Osteocyte (in vitro differentiated cells): ENCODE data around the gene RAB36. TPM values are rescaled to one million over a fixed set of nuclear protein-coding genes. Genes with fewer than 3 reads are reported as not detected.
A peak's percentile ranks its signal among the peaks of the same experiment; 100 is the strongest.

Experiments used
- DNase-seq: peaks from one replicate; pipeline ENCODE4 v3.0.0; 2021; ENCODE audit warnings: mixed read lengths; ENCODE audit not compliant: unreplicated experiment; ENCODE audit errors: extremely low spot score
- H3K27ac Mint-ChIP-seq: one replicate; pipeline ENCODE4 v1.8.0; 2021; ENCODE audit warnings: mild to moderate bottlenecking, mixed read lengths; ENCODE audit not compliant: unreplicated experiment
- H3K27me3 Mint-ChIP-seq: one replicate; pipeline ENCODE4 v1.8.0; 2021; ENCODE audit warnings: mixed read lengths; ENCODE audit not compliant: unreplicated experiment
- H3K36me3 Mint-ChIP-seq: one replicate; pipeline ENCODE4 v1.8.0; 2021; ENCODE audit warnings: mixed read lengths; ENCODE audit not compliant: unreplicated experiment
- H3K4me1 Mint-ChIP-seq: one replicate; pipeline ENCODE4 v1.8.0; 2021; ENCODE audit warnings: mixed read lengths; ENCODE audit not compliant: unreplicated experiment
- H3K4me3 Mint-ChIP-seq: one replicate; pipeline ENCODE4 v1.8.0; 2021; ENCODE audit warnings: mild to moderate bottlenecking, moderate library complexity, mixed read lengths; ENCODE audit not compliant: unreplicated experiment
- H3K9me3 Mint-ChIP-seq: one replicate; pipeline ENCODE4 v1.8.0; 2021; ENCODE audit warnings: mixed read lengths; ENCODE audit not compliant: unreplicated experiment
- total RNA-seq: library from RNA; stranded (reverse); gene quantifications from 2 replicates; pipeline ENCODE4 v1.2.1, GENCODE V29; 2021
- TF ChIP-seq, protein P1 (sequence below): fragments of 200-600 bp; sonication (generic); IDR thresholded peaks from 2 replicates; pipeline ENCODE4 v1.5.0; 2021; ENCODE audit warnings: antibody characterized with exemption, mild to moderate bottlenecking, moderate library complexity

Gene RAB36
- total RNA-seq, 1 donor from 2014 or later, result 4.8 TPM

DNA sequence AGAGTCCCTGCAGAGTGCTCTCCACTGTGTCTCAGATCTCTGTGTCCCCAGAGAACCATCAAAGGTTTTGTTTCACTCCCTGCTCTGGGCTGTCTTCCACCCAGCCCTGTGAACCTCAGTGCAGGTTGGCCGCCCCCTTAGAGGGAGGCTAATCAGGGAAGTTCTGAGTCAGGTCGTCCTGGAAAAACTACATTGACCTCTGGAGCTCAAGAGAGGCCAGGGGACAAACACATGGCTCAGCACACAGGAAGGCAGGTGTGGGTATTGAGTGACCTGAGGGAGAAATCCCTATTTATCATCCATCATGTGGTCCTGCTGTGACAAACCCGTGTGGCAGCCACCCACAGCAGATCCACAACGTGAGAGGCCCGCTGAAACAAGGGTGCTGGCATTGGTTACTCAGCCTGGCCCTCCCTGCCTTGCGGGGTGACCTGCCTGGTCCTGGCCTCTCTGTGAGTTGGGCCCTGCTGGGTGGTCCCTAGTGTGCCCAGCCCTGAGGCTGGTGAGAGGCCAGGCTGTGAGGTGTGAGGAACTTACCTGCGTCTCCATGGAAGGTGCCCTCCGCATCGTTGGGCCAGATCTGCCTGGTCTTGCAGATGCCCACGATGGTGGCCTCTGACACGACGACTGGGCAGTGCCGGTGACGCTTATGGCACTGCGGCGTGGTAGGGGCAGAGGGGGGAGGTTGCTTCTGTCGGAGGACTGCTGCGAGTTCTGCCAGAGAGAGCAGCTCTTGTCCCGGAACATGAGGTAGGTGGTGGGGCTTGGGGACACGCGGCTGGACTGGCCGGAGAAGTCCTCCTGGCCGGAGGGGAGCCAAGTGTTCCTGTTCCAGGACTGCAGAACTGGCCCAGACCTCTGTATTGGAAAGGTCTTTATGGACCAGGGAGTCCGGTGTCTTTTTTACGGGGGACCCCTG is 34.4 kb downstream of the RAB36 start:
- peaks cover 46% of the 10 kb centered on the region for H3K4me1 Mint-ChIP-seq
- H3K27me3 Mint-ChIP-seq, result no peaks in the 10 kb centered on the region
- peaks cover 6% of the 10 kb centered on the region for H3K36me3 Mint-ChIP-seq
- peaks cover 10% of the 10 kb centered on the region for H3K9me3 Mint-ChIP-seq
- H3K27ac Mint-ChIP-seq, result peak overlapping the region; percentile 65
- H3K4me3 Mint-ChIP-seq, result peak overlapping the region; percentile 69
- DNase-seq, result no peak
- TF ChIP-seq, protein P1, sequence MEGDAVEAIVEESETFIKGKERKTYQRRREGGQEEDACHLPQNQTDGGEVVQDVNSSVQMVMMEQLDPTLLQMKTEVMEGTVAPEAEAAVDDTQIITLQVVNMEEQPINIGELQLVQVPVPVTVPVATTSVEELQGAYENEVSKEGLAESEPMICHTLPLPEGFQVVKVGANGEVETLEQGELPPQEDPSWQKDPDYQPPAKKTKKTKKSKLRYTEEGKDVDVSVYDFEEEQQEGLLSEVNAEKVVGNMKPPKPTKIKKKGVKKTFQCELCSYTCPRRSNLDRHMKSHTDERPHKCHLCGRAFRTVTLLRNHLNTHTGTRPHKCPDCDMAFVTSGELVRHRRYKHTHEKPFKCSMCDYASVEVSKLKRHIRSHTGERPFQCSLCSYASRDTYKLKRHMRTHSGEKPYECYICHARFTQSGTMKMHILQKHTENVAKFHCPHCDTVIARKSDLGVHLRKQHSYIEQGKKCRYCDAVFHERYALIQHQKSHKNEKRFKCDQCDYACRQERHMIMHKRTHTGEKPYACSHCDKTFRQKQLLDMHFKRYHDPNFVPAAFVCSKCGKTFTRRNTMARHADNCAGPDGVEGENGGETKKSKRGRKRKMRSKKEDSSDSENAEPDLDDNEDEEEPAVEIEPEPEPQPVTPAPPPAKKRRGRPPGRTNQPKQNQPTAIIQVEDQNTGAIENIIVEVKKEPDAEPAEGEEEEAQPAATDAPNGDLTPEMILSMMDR, result no peak

DNA sequence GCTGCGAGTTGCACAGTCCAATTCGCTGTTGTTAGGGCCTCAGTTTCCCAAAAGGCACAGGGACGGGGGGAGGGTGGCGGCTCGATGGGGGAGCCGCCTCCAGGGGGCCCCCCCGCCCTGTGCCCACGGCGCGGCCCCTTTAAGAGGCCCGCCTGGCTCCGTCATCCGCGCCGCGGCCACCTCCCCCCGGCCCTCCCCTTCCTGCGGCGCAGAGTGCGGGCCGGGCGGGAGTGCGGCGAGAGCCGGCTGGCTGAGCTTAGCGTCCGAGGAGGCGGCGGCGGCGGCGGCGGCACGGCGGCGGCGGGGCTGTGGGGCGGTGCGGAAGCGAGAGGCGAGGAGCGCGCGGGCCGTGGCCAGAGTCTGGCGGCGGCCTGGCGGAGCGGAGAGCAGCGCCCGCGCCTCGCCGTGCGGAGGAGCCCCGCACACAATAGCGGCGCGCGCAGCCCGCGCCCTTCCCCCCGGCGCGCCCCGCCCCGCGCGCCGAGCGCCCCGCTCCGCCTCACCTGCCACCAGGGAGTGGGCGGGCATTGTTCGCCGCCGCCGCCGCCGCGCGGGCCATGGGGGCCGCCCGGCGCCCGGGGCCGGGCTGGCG is 35.1 kb downstream of the RAB36 start, which contains the start of gene BCR:
Gene BCR (plus strand): TSS at position 209 of the 592 bp plus-strand sequence. CDS start 452 bp downstream, outside the sequence.
- Mint-ChIP-seq H3K27me3 (no peaks in the 10 kb centered on the region), H3K27ac (peak within 1 kb of the TSS; percentile 65), H3K4me1 (peaks cover 49% of the 10 kb centered on the region), H3K36me3 (peaks cover 6% of the 10 kb centered on the region), H3K4me3 (peak within 1 kb of the TSS; percentile 76), H3K9me3 (peaks cover 10% of the 10 kb centered on the region)
- DNase-seq, result no peak
- TF ChIP-seq, protein P1, result peak; percentile 11

DNA sequence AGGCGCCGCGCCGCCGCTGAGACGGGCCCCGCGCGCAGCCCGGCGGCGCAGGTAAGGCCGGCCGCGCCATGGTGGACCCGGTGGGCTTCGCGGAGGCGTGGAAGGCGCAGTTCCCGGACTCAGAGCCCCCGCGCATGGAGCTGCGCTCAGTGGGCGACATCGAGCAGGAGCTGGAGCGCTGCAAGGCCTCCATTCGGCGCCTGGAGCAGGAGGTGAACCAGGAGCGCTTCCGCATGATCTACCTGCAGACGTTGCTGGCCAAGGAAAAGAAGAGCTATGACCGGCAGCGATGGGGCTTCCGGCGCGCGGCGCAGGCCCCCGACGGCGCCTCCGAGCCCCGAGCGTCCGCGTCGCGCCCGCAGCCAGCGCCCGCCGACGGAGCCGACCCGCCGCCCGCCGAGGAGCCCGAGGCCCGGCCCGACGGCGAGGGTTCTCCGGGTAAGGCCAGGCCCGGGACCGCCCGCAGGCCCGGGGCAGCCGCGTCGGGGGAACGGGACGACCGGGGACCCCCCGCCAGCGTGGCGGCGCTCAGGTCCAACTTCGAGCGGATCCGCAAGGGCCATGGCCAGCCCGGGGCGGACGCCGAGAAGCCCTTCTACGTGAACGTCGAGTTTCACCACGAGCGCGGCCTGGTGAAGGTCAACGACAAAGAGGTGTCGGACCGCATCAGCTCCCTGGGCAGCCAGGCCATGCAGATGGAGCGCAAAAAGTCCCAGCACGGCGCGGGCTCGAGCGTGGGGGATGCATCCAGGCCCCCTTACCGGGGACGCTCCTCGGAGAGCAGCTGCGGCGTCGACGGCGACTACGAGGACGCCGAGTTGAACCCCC is 35.8 kb downstream of the RAB36 start:
- TF ChIP-seq, protein P1, result no peak
- Mint-ChIP-seq H3K36me3 (peaks cover 5% of the 10 kb centered on the region), H3K4me3 (peak overlapping the region; percentile 76), H3K9me3 (peaks cover 6% of the 10 kb centered on the region), H3K27me3 (no peaks in the 10 kb centered on the region), H3K27ac (no peak overlapping the region), H3K4me1 (peaks cover 49% of the 10 kb centered on the region)
- no peak for DNase-seq

DNA sequence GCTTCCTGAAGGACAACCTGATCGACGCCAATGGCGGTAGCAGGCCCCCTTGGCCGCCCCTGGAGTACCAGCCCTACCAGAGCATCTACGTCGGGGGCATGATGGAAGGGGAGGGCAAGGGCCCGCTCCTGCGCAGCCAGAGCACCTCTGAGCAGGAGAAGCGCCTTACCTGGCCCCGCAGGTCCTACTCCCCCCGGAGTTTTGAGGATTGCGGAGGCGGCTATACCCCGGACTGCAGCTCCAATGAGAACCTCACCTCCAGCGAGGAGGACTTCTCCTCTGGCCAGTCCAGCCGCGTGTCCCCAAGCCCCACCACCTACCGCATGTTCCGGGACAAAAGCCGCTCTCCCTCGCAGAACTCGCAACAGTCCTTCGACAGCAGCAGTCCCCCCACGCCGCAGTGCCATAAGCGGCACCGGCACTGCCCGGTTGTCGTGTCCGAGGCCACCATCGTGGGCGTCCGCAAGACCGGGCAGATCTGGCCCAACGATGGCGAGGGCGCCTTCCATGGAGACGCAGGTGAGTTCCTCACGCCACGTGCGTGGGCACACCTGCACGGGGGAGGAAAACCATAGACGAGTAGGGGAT is 36.5 kb downstream of the RAB36 start:
- DNase-seq, result no peak
- TF ChIP-seq, protein P1, result no peak
- H3K27ac Mint-ChIP-seq, result peak overlapping the region; percentile 50
- peak overlapping the region; percentile 70 for H3K4me3 Mint-ChIP-seq
- peaks cover 5% of the 10 kb centered on the region for H3K9me3 Mint-ChIP-seq
- peaks cover 4% of the 10 kb centered on the region for H3K36me3 Mint-ChIP-seq
- H3K27me3 Mint-ChIP-seq, result no peaks in the 10 kb centered on the region
- peaks cover 50% of the 10 kb centered on the region for H3K4me1 Mint-ChIP-seq
